Activated T-cell treated with anti-CD3 and anti-CD28 coated beads for 24 hours (primary cell): ENCODE results near the gene RHOH.
A peak's percentile ranks its signal among the peaks of the same experiment; 100 is the strongest.

ENCODE experiments used
- DNase-seq: peaks from one replicate; pipeline ENCODE4 v3.0.0-alpha.2; 2020; ENCODE audit warnings: low read depth

Gene RHOH

GRCh38 chr4:40238008-40238699 is 41.3 kb downstream of the RHOH start:
- DNase-seq, result no peak

- DNase-seq, result peak; percentile 67
Measured at GRCh38 chr4:40238700-40239548, 42.1 kb downstream of the RHOH start.

DNA sequence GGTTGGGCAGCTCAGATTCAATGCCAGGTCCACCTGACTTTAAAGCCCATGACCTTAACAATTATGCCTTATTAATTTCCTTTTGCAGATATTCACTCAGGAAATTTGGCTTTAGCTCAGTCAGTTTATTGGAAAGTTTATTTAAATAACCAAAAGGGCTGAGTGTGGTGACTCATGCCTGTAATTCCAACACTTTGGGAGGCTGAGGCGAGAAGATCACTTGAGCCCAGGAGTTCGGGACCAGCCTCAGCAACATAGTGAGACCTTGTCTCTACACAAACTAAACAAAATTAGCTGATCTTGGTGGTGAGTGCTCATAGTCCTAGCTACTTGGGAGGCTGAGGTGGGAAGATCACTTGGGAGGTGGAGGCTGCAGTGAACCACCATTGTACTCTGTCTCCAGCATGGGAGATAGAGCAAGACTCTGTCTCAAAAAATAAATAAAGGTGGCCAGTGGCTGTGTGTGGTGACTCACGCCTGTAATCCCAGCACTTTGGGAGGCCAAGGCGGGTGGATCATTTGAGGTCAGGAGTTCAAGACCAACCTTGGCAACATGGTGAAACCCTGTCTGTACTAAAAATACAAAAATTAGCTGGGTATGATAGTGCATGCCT is 43.3 kb downstream of the RHOH start:
- no peak for DNase-seq

DNA sequence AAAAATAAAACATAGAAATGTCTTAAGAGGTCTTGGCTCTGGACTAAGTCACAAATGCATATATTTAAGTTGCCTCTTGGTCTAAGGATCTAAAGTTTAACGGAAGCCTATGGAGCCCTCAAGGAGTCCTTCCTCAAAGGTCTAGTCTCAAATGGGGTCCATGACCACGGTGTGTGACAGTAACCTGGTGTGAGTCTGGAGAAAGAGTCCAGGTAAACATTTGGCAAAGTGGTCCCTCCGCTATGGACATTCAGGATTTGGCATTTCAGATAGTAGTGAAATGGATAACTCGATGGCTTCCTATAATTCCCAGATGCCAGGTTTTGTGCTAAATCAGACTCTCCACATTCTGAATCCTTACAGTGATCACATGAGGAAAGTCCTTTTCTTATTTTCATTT is 44.2 kb downstream of the RHOH start:
- DNase-seq, result no peak

DNA sequence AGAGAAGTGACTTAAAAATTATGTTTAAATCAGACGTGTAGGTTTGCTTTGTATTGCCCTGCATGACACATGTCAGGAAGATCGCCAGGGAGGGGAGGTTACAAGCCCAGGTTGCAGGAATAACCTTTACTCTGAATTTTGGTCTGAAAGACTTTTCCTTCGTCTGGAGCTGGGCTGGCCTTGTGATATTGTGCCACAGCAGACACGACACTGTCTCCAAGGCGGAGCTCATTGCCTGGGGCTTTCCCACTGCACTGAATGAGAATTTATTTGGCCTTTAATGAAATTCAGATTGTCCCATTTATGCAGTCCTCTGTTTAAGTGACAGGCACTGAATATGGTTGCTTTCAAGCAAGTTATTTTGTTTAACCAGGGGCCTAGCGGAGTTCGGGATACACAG is 45.1 kb downstream of the RHOH start:
- no peak for DNase-seq

- no peak for DNase-seq
Measured at GRCh38 chr4:40243386-40243948, 46.6 kb downstream of the RHOH start.

DNA sequence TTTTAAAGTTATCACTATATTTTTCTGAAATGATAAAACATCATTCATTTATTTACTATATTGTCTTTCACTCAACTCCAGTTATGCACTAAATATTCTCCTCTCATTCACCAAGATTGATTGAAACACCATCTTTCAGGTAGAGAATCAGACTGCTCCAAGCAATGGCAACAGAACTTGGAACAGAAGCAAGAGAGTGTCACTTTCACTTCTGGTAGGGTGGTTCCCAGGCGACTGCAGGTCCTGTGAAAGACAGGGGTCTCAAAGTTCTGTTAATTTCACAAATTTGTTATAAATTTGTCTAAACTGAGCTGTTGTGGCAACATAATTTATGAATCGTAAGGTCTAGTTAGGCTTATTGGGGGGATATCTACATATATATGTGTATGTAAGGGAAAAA is 47.8 kb downstream of the RHOH start:
- no peak for DNase-seq

DNA sequence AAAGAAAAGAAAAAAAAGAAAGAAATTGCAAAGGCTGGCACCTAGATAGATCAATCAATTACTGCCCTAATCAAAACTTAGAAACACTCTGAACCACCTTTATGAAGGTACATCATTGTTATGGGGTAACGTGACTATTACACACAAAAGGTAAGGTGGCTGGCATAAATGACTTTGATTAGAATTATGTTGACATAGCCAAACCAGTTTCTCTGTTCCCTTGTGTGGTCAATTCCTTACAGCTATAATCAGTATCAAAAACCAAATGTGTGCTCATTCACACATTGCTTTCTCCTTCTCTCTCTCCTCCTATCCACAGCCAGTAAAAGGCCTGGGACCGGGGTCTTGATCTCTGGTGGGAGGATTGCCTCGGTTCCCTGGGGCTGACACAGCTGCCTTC is 48.7 kb downstream of the RHOH start:
- no peak for DNase-seq

DNA sequence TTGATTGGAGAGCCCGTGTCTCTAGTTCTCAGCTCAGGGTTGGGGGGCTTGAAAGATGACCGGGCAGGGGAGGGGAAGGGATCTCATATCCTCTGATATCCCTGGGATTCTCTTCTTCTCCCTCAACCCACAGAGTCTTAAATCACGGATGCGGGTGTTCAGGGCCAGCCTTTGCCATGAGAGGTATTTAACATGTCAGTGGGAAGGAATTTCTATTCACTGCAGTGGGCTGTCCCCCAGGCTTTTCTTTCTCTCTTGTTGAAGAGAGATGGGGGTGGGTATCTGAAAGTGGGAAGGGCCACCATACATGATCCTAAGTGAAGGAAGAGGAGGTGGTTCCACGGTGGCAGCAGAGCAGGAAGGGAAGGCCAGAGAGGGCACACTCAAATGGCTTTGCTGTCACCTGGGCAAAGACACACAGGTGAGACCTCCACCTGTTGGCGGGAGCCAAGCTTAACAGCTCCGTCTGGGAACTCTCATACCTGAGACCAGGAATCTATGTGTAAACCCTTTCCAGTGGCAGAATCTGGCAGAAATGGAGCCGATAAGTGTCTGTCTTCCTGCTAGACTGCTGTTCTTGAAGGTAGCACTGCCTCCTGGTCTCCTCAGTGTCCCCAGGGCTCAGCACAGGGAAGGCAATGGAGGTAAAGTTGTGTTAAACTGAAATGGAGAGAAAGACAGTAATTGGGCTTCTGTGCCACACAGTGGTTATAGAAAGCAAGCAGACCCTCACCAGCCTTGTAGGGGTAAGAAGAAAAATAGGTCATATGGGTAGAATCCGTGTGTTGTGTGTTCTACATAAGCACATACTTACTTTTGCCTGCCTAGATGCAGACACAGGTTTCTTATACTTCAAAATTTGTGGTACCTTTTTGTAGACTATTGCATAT is 49.4 kb downstream of the RHOH start:
- no peak for DNase-seq

DNA sequence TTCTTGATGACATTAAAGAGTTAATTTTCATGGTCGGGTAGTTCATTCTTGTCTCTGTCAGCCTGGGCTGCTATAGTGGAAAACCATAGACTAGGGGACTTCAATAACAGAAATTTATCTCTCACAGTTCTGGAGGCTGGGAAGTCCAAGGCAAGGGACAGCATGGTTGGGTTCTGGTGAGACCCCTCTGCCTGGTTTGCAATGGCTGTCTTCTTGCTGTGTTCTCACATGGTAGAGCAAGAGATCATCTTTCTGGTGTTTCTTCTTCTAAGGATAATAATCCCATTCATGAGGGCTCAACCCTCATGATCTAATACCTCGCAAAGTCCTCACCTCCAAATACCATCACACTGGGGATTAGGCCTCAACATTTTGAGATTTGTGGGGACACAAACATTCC is 50.1 kb downstream of the RHOH start:
- no peak for DNase-seq

GRCh38 chr4:40247350-40247749 is 50.5 kb downstream of the RHOH start:
- DNase-seq, result no peak

- no peak for DNase-seq
Measured at GRCh38 chr4:40251366-40251765, 54.5 kb downstream of the RHOH start.

- DNase-seq, result no peak
Measured at GRCh38 chr4:40253906-40254305, 57.1 kb downstream of the RHOH start.

- no peak for DNase-seq
Measured at GRCh38 chr4:40254608-40255392, 58.0 kb downstream of the RHOH start.

GRCh38 chr4:40255393-40256281 is 58.8 kb downstream of the RHOH start:
- no peak for DNase-seq

GRCh38 chr4:40256329-40256728 is 59.5 kb downstream of the RHOH start:
- DNase-seq, result no peak

GRCh38 chr4:40256817-40257216 is 60.0 kb downstream of the RHOH start:
- no peak for DNase-seq

DNA sequence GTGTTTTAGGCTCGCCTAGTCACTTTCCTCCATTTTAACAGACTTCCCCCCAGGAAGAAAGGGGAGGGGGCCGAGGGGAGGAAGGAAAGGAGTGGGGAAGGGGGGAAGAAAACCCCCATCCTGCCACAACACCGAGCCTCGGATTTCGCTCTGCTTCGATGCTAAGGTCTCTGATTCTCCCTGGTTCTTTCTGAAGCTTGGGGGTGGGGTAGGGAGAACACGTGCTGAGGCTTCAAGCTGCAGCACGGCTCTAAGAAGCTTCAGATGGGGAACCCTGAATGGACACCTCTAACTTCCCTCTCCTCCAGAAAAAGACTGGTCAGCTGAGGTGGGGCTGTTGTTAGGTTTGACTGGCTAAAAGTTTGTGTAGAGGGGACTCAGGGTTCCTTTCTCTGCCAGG is 61.8 kb downstream of the RHOH start:
- DNase-seq, result no peak

DNA sequence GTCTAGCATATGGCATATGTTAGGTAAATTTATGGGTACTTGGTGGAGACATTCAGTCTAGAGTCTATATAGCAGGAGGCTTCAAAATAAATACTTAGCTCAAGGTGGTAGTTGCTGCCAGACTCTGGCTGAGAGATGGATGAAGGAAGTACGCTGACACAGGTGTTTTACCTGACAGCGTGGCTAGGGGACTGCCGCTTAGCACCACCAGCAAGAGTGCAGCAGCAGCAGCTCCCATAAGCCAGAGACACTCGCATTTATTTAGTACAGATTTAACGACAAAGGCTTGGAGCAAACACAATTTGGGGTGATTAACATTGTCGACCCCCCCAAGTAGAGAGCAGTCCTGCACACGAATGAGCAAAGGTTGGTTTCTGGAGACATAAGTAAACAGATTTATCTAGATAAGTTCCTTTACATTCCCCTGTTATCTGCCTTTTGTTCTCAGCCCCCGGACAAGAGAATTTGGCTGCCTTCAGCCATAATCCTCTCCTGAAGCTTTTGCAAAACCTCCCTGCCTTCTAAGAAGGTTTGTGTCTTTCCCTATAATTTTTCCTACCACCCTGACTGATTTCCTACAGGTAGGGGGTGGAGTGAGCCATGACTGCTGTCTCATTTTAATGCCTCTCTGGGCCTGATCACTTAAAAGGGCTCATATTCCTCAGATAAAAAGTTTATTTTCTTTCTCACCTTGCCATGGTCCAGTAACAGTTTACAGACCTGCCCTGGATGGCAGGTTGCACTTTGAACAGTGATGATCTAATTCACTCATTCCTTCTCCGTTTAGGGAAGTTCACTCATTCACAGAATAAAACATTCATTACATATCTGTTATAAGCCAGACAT is 64.6 kb downstream of the RHOH start:
- DNase-seq, result no peak
